HG03066 (cell line): ENCODE data around the gene KCNQ1.

Source experiments
- ATAC-seq: cut with Tn5 transposase; IDR thresholded peaks from one replicate; pipeline ENCODE4 v1.9.1; 2021; ENCODE audit warnings: low read depth; ENCODE audit not compliant: unreplicated experiment

The KCNQ1 gene

DNA sequence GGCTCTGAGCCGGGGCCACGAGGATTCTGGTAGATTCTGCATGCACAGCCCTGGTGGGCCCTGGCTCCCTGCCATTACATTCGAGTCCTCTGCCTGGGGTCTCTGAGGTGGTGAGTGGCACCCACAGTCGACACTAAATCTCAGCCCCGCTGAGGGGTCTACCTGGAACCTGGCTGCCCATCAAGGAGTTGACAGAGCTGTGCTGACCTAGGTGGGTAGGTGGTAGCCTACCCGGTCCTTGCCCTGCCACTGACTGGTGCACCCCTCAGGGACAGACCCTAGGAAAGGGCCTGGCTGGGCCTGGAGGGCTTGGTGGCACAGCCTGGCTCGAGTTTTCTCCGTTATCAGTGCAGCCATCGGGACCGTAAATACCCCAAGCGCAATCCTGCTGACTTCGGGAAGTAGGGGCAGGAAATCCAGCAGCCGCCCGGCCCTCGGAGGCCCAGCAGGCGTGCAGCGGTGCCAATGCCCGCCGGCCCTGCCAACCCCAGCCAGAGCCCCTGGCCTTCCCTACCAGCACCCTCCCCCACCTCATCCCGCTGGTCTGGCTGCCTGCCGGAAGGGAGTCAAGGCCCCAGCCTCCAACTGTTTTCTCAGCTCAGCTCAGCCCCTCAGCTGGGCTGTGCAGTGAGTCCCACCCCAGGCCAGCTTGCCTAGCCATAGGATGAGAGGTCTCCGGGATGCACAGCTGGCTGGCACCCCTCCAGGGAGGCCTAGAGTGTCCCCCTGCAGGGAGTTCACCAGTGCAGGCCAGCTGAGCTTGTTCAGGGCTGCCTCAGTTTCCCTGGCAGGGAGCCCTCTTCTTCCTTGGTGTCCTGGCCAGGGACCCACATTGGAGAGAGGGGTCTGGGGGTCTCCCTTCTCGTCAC, 335.4 kb downstream of the KCNQ1 start:
- ATAC-seq = no peak

DNA sequence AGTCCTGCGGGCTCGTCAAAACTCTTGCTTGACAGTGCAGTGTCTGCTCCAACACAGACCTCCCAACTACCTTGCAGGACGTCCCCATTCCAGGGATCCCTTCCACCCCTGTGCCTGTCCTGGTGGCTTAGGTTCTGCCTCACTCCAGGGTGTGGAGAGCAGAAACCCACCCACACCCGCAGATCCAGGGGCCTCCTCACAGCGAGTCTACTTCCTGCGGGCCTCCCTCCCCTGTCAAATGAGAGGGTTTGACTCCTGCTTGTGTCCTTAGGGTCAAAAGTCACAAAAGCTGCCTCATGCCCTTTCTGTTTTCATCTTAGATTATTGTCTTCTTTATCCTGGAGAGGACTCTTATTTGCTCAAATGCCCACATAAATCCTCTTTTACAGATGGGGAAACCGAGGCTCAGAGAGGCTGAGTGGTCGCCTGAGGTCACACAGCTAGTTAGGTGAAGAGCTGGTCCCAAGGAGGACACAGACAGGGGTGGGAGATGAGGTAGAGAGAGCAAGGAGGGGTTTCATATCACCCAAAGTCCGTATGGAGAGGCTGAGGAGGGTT, 336.1 kb downstream of the KCNQ1 start:
- ATAC-seq = no peak

DNA sequence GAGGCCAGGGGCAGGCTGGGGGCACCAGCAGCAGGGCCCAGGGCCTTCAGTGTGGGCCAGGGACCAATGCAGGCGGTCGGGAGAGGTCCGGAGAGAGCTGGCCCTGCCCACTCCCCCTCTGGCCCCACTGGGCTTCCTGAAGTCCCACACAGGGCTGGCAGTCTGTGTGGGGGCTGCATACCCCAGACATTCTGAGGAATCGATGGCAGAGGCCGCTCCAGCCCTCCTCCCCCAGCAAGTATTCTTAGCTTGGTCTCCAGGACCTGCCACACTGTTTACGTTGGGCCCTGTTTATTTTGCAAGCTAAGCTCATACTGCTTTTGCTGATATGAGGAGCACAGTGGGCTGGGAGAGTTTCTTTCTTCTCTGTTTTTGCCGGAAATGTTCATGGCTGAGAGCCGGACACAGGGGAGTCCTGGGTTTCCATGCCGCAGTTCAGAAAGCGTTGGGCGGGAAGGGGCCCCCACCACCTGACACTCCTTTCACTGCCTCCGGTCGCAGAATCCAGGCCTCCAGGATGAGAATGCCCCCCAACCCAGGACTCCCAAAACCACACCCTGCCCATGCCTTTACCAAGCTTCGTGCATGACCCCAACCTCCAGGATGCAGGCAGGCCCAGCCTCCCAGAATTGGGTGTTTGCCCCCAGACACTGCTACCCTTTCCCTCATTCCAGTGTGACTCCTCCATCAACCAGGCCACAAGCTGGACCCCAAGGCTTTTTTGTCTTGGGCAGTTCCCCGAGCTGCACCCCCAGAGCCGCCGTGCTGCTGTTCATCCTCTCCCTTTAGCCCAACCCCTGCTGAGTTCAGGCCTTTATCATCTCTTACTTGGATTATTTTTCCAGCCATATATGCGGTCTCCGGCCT, 336.8 kb downstream of the KCNQ1 start:
- ATAC-seq = no peak

DNA sequence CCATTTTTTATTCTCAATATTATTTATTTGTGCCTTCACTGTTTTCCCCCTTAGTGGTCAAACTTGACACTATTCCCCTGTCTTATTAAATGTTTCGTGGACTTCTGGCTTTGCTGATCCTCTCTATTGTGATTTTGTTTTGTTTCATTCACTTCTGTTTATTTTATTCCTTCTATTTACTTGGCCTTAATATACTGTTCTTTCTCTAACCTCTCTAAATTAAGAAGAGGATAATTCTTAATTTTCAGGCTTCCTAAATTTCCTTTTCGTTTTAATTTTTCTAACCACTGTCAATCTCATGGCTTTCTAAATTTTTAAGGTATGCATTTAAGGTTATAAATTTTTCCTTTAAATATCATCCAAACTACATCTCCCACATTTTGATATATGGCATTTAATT, 338.0 kb downstream of the KCNQ1 start:
- no peak for ATAC-seq

DNA sequence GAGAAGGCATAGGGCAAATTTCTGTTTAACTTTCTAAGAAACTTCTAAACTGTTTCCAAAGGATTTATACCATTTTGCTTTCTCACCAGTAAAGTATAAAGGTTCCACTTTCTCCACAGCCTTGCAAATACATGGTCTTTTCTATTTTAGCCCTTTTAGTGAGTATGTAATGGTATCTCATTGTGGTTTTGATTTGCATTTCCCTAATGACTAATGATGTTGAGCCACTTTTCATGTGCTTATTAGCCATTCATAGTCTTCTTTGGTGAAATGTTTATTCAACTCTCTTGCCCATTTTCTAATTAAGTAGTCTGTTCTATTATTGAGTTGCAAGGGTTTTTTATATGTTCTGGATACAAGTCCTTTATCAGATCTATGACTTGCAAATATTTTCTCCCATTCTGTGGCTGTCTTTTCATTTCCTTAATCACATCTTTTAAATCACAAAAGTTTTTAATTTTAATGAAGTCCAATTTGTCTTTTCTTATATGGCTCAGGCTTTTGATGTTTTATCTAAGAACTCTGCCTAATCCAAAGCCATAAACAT, 338.8 kb downstream of the KCNQ1 start:
- ATAC-seq = no peak

DNA sequence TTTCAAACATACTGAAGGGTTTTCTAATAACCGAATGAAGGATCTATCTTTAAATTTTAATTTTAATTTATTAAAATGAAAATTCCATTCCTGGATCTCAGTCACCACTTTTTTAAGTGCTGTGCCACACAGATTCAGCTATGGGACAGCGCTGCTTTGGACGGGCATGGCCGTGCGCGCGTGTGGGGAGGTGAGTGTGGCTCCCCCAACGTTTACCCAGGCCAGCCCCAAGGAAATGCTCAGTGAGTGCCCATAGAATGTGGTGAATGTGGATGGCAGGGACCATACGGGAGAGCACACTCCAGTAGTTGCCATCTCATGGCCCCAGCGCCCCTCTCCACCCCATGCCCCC, 343.0 kb downstream of the KCNQ1 start:
- ATAC-seq = no peak

DNA sequence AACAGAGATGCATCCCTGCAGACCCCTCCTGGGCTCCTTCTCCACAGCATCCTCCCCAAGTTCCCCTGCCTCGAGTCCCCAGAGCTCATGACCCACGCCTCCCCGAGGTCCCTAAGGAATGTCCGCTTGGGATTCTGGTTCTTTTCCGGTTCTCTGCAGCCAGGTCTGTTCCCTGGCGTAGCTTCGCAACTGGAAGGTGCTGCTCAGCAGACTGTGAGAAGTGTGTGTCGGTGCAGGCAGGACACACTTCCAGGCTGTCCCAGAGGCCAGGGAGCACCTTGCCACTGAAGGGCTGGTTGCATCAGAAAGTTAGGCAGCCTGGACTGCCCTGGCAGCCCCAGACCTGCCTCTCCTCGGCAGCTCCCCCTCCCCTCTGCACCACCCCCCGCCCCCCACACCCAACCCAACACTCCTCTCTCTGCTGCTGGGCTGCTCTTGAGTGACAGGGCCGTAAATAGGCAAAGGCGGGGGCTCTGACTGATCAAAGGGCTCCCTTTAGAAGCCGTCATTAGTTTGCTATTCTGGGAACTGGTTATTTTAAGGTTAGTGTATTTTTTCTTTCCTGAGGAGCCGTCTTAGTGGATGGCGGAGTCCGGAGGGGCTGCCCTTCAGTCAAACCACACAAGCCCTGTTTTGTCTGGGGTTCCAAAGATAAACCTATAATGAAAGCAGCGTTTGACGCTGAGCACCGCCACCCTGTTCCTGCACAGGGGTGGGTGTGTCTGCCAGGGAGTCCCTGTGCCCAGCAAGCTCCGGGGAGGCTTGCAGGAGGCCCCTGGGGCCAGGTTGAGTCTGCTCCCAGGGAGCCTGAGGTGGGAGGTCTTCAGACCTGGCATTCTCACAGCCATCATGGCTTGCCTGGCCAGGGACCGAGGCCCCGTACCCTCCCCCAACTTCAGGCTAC, 343.6 kb downstream of the KCNQ1 start:
- no peak for ATAC-seq

DNA sequence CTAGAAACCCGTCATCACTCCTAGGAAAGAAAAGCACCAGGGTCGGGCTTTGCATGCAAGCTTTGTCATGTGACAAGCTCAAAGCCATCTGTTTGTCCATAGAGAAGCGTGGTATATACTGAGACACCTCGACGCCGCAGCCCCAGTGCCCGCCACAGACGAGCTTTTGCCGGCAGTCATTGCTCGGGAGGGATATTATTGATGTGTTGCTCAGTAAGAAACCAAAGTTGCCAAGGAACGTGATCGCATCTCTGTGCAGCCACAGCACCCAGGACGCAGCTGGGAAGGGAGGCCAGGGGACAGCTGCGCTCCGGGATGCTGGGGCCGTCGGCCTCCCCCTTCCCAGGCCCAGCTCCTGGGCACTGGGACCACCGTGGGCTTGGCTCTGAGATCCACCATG, 344.5 kb downstream of the KCNQ1 start:
- no peak for ATAC-seq

DNA sequence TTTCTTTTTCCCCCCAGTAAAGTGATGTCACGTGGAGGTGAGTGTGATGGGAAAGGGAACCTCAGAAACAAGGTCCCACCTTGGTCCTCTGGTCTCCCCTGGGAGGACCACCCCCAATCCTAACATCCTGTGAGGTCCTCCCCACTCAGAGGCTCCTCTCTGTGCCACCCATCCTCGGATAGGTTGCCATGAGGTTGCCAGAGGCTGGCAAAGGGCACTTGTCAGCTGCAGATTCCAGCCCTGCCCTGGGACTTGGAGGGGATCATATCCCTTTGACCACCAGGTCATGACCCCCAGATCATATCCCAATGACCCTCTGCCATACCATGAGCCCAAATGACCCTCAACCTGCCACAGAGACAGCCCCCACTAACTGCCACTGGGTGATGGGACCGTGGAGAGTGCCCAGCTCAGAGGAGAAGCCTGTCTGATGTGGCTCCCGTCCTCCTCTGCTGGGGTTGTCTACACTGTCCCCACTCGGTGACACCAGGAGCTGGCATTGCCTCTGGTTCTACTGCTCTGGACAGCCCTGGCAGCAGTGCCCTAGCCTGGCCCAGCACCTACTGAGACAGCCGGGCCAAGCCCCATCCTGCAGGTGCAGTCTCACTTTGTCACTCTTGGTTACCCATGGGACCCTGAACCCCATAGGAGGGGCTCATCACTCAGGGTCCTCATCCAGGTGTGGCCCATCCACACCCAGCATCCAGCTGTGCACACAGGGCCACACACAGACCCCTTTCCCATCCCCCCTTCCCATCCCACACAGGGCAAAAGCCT, 345.2 kb downstream of the KCNQ1 start:
- no peak for ATAC-seq

DNA sequence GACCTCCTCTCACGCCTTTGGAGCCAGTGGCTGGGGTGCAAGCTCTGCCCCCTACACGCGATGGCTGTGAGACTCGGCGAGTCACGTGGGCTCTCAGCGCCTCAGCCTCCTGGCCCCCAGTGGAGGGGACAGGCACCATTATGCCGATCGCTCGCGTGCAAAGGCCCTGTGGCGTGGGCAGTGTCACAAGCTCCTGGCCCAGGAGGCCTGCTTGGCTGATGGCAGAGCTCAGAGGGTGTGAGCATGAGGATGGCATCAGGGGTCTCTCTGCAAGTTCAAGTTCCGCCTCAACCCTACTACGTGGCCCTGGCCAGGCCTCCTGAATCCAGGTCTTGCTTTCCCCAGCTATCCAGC, 345.7 kb downstream of the KCNQ1 start:
- ATAC-seq = no peak

DNA sequence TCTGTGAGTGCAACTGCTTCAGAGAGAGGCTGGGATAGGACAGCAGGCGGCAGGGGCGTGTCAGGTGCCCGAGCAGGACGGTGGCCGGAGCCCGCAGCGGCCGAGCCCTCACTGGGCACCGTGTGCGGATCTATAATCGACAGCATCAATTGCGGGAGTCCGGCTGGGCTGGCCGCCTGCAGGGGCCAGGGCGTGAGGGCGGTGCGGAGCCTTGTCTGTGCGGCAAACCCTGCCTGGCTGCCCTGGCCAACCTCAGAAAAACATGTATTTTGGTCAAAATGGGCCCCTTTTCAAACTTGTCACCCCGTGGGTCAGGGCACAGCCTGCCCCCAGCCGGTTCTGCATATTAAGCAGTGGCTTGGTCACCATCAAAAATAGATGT, 346.3 kb downstream of the KCNQ1 start:
- ATAC-seq = no peak

DNA sequence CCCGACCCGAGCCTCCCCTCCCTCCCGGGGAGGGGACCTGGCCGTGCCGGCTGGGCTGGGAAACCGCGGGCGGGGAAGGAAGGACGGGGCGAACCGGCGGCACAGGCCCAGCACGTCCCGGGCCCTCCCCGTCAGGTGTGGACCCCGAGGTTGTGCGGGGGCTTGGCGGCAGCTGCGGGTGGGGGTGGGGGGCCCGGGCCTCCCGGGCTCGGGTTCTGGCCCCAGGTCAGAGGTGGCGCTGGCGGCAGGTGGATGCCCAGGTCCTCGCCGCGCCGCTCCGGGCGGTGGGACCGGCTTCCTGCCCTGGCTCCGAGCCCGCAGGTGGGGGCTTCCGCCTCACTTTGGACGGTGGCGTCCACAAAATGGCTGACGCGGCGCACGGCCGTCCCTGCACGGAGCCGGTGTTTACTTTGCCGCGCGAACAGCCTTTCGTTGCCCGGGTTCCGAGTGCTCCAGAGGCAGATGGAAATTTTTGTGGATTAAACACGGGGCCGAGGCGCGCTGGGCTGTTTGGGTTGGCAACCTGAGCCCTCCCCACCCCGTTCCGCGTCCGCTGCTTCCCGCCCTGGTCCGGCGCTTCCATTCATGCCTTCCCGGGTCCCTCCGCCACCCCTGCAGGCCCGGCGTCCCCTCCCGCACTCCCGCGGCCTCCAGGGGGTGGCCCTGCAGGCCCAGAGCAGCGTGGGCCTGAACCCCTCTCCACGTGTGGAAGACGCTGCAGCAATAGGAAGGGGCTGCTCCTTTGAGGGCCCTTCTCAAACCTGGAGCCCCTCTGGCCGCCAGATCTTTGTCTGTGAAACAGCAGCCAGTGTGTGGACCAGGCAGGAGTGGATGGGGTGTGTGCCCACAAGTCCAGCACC, 346.9 kb downstream of the KCNQ1 start:
- no peak for ATAC-seq

DNA sequence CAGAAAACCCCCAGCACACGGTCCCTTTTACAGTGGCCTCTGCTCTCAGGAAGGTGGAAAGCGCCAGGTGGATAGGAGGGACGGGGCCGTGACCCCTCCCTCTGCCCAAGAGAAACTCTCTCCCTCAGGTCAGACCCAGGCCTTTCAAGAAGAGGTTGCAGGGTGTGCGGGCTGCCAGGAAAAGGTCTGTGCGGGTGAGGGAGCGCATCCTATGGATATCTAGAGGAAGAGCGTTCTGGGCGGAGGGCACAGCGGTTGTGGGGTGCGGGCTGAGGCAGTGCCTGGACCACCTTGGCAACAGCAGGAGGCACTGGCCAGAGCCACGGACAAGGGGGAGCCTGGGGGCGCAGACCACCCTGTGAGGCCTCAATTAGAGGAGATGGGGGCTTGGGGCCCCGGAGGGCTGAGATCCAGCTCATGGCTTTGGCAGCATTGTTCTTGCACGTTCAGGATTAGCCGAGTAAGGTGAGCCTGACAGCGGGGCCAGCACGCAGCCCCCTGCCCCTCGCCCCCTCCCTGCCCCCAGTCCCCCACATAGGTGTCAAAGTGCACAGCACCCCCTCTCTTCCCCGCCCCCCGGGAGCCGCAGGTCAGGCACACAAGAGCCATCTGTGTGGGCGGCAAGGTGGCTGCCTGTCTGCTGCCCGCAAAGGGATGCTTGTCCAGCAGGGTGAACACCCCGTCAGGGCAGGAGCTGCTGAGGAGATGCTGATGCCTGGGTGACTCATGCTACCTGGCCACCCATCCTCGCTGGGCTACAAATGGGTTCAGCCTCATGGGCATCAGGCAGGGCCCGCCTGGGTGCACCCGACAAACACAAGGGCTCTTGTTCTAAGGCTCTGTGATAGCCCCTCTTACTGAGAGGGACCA, 347.8 kb downstream of the KCNQ1 start:
- ATAC-seq = no peak

DNA sequence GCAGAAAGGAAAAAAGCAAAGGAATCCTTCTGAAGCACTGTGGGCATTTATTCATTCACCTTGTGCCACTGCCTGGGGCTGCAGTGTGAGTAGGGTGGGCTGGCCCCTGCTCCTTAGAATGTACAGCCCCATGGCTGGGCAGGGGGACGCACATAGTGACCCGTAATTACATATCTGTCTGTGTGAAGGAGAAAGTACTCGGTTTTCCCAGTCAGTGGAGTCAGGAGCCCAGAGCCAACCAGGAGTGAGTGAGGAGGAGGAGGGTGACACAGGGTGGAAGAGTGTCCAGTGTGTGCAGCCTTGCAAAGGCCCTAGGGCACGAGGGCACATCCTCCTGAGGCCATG, 348.9 kb downstream of the KCNQ1 start:
- ATAC-seq = no peak

DNA sequence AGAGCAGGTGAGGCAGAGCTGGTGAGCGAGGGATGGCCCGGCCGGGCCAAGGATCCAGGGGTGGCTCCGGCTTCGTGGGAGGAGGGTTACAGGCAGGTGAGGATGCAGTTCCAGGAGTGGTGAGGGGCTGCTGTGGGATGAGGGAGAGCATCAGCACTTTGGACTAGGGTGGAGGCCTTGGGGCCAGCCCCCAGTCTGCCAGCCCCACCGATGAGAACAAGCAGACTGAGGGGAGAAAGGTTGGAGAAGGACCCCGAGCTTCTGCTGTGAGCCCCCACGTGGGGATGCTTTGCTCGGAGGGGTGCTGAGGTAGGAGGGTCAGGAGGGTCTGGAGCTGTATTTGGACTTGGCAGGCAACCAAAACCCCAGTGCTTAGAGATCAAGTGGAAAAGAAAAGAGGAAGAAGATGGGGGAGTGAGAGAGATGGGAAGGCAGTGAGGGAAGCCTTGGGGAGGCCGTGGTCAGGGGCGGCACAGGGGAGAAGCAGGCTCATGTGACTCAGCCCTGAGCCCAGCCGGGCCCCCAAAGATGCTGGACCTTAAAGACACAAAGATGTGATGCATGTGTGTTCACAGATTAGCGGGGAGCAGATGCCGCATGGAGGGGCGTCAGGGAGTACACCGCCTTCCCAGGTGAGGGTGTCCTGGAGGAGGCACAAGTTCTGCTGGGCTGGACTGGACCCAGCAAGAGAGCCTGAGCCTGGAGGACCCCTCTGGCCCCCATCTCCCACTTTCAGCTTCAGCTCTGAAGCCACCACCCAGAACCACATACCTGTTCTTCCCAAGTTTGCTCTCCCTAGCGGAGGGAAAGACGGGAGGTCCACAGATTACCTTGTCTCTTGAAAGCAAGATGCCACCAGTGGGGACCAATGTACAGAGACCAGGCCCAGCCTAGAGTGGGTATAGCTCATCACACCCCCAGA, 349.5 kb downstream of the KCNQ1 start:
- ATAC-seq = no peak

DNA sequence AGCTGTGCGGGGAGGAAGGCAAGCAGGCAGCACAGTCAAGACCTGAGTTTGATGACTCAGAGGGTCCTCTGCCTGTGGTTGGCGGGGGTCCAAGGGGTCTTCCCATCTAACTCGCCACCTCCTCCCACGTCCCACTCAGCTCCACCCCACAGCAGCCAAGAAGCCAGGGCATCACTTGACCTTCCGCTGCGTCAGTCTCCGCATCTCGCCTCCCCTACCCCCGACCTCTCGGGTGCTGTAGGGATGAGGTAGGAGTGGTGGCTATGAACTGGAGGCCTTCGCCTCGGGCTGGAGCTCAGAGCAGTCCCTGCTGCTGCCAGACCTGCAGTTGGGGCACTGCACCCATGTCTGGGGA, 350.1 kb downstream of the KCNQ1 start:
- no peak for ATAC-seq

DNA sequence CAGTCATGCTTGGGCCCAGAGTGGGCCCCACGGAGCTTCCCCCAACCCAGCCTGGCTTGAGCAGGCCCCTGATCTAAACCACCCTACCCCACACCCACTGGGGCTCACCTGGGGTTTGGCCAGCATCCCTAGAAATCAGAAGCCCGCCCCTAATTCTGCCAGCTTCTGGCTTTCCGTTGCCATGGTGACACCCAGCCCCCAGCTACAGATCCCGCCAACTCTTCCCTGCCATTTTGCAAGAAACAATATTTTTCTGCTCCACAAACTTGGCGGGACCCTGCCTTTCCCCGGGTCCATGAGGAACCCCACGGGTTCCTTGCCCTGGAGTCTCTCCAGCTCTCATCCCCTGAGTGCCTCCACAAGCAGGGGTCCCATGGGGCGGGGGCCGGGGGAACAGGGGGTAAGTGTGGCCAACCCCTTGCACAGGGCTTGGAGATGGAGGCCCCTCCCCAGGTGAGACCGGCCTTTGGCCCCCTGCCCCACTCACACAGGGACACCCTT, 350.7 kb downstream of the KCNQ1 start:
- no peak for ATAC-seq
